Measurements from ENCODE around the gene PTPRD. TPM values are rescaled to one million over a fixed set of nuclear protein-coding genes. Genes with fewer than 3 reads are reported as not detected.

The PTPRD gene
- total RNA-seq, 2 donors from 2014 or later: 97.4 to 101 TPM

- Mint-ChIP-seq H3K4me3 (no peak overlapping the region), H3K9me3 (no peaks in the 10 kb centered on the region), H3K27ac (no peak overlapping the region), H3K4me1 (no peaks in the 10 kb centered on the region), H3K36me3 (ENCODE audit: low read depth) (no peaks in the 10 kb centered on the region), H3K27me3 (ENCODE audit: insufficient read depth) (peaks cover 4% of the 10 kb centered on the region)
- TF ChIP-seq, protein P1, sequence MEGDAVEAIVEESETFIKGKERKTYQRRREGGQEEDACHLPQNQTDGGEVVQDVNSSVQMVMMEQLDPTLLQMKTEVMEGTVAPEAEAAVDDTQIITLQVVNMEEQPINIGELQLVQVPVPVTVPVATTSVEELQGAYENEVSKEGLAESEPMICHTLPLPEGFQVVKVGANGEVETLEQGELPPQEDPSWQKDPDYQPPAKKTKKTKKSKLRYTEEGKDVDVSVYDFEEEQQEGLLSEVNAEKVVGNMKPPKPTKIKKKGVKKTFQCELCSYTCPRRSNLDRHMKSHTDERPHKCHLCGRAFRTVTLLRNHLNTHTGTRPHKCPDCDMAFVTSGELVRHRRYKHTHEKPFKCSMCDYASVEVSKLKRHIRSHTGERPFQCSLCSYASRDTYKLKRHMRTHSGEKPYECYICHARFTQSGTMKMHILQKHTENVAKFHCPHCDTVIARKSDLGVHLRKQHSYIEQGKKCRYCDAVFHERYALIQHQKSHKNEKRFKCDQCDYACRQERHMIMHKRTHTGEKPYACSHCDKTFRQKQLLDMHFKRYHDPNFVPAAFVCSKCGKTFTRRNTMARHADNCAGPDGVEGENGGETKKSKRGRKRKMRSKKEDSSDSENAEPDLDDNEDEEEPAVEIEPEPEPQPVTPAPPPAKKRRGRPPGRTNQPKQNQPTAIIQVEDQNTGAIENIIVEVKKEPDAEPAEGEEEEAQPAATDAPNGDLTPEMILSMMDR (conservative IDR thresholded peaks at IDR 0.05): no peak
- Histone ChIP-seq H3K4me3 (ENCODE audit: low read length) (no peak overlapping the region), H3K9me3 (ENCODE audit: control insufficient read depth, low read length) (no peaks in the 10 kb centered on the region), H3K4me1 (ENCODE audit: control insufficient read depth, insufficient read depth, low read length) (no peaks in the 10 kb centered on the region), H3K27ac (ENCODE audit: low read depth, low read length) (no peak overlapping the region), H3K9ac (ENCODE audit: extremely low read depth, low read length, poor library complexity, severe bottlenecking) (no peak overlapping the region), H3K27me3 (ENCODE audit: control insufficient read depth, insufficient read depth, low read length, poor library complexity, severe bottlenecking) (no peaks in the 10 kb centered on the region), H3K36me3 (ENCODE audit: control insufficient read depth, insufficient read depth, low read length) (no peaks in the 10 kb centered on the region)
- no peak for DNase-seq
- 94 to 95% methylated on average over 2 of the region's 2 CpGs for WGBS, 2 experiments (ENCODE audit: insufficient coverage in 1 of 2, insufficient read length in 1 of 2)
Observed at GRCh38 chr9:9124616-9125015, 1488.2 kb downstream of the PTPRD start.

DNA sequence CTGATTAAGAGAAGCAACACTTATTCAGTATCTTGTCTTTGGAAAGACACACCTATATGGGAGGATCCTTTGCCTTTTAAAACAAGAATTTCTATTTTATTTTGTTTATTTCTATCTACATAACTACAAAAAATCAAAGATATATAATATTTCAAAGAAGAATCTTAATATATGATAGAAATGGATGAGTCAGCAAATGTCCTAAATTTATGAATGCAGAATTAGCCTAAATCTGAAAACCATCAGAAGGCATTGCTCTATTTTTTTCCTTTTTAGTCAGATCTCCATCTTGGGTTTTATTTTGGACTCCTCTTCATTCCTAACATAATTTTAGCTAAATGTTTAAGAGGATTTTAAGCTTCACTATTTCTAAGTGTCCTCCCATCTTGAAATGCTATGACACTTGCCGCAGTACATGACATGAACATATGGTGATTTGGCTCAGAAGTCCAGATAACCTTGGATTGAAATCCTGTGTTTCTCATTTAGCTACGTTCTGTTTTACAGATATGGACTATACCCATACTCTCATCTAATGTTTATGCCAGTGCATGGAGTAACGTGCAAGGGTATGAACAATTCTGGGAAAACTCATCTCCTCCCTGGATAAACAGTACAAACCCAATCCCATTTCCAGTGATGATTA is 1490.4 kb downstream of the PTPRD start:
- peaks cover 4% of the 10 kb centered on the region for H3K27me3 Mint-ChIP-seq (ENCODE audit: insufficient read depth)
- H3K9me3 Mint-ChIP-seq: no peaks in the 10 kb centered on the region
- H3K27ac Mint-ChIP-seq: no peak overlapping the region
- WGBS, 2 experiments (ENCODE audit: insufficient coverage in 1 of 2, insufficient read length in 1 of 2): 90 to 97% methylated on average over 2 to 3 of the region's 3 CpGs
- Histone ChIP-seq H3K27ac (ENCODE audit: low read depth, low read length) (no peak overlapping the region), H3K4me1 (ENCODE audit: control insufficient read depth, insufficient read depth, low read length) (no peaks in the 10 kb centered on the region), H3K4me3 (ENCODE audit: low read length) (no peak overlapping the region), H3K9ac (ENCODE audit: extremely low read depth, low read length, poor library complexity, severe bottlenecking) (no peak overlapping the region), H3K27me3 (ENCODE audit: control insufficient read depth, insufficient read depth, low read length, poor library complexity, severe bottlenecking) (no peaks in the 10 kb centered on the region), H3K36me3 (ENCODE audit: control insufficient read depth, insufficient read depth, low read length) (no peaks in the 10 kb centered on the region), H3K9me3 (ENCODE audit: control insufficient read depth, low read length) (no peaks in the 10 kb centered on the region)
- DNase-seq: no peak
- no peaks in the 10 kb centered on the region for H3K36me3 Mint-ChIP-seq (ENCODE audit: low read depth)
- TF ChIP-seq, protein P1 (conservative IDR thresholded peaks at IDR 0.05): no peak
- H3K4me1 Mint-ChIP-seq: no peaks in the 10 kb centered on the region
- H3K4me3 Mint-ChIP-seq: no peak overlapping the region

GRCh38 chr9:9117866-9118265 is 1494.9 kb downstream of the PTPRD start:
- 94% methylated on average over 1 of the region's 2 CpGs; no CpG with 5 or more reads in 1 of the 2 experiments for WGBS, 2 experiments (ENCODE audit: insufficient coverage in 1 of 2, insufficient read length in 1 of 2)
- H3K27ac Mint-ChIP-seq: no peak overlapping the region

More at GRCh38 chr9:9117866-9118265, 1494.9 kb downstream of the PTPRD start:
- Mint-ChIP-seq H3K36me3 (ENCODE audit: low read depth) (no peaks in the 10 kb centered on the region), H3K27me3 (ENCODE audit: insufficient read depth) (peaks cover 9% of the 10 kb centered on the region), H3K9me3 (no peaks in the 10 kb centered on the region), H3K4me1 (no peaks in the 10 kb centered on the region), H3K4me3 (no peak overlapping the region)
- TF ChIP-seq, protein P1 (conservative IDR thresholded peaks at IDR 0.05): no peak
- no peak overlapping the region for H3K27ac ChIP-seq (ENCODE audit: low read depth, low read length)
- no peaks in the 10 kb centered on the region for H3K9me3 ChIP-seq (ENCODE audit: control insufficient read depth, low read length)
- no peaks in the 10 kb centered on the region for H3K4me1 ChIP-seq (ENCODE audit: control insufficient read depth, insufficient read depth, low read length)
- H3K27me3 ChIP-seq (ENCODE audit: control insufficient read depth, insufficient read depth, low read length, poor library complexity, severe bottlenecking): no peaks in the 10 kb centered on the region
- no peak overlapping the region for H3K9ac ChIP-seq (ENCODE audit: extremely low read depth, low read length, poor library complexity, severe bottlenecking)
- no peaks in the 10 kb centered on the region for H3K36me3 ChIP-seq (ENCODE audit: control insufficient read depth, insufficient read depth, low read length)
- DNase-seq: no peak
- no peak overlapping the region for H3K4me3 ChIP-seq (ENCODE audit: low read length)

Measured in endodermal cell (in vitro differentiated cells).